SU-DHL-6 (cell line): Measurements from ENCODE around the gene PRXL2B.

ENCODE experiments used
- H2AFZ ChIP-seq: fragments of 200-600 bp; sonication (generic); 2 replicates; pipeline ENCODE4 v1.6.1; 2014; ENCODE audit warnings: low read depth, mild to moderate bottlenecking, moderate library complexity, mixed read lengths, antibody characterized with exemption, low read length; ENCODE audit not compliant: severe bottlenecking
- H3F3A ChIP-seq: fragments of 200-600 bp; shearing (Covaris generic); 2 replicates; pipeline ENCODE4 v1.6.0; 2016; ENCODE audit warnings: antibody characterized with exemption, mild to moderate bottlenecking; ENCODE audit not compliant: insufficient read depth
- H3K27ac ChIP-seq: fragments of 200-600 bp; sonication (generic); 2 replicates; pipeline ENCODE4 v1.5.1; 2016; ENCODE audit warnings: low read depth, mild to moderate bottlenecking, low read length, moderate library complexity, mixed read lengths
- H3K27me3 ChIP-seq: fragments of 200-600 bp; sonication (generic), shearing (Covaris generic); 2 replicates; pipeline ENCODE4 v1.6.0; 2014; ENCODE audit warnings: mild to moderate bottlenecking, low read length
- H3K36me3 ChIP-seq: fragments of 200-600 bp; sonication (generic); 2 replicates; pipeline ENCODE4 v1.6.1; 2014; ENCODE audit warnings: mild to moderate bottlenecking, low read length, mixed read lengths
- H3K4me2 ChIP-seq: fragments of 300-600, 200-600 bp; shearing (Covaris generic), sonication (generic); 2 replicates; pipeline ENCODE4 v1.6.0; 2014; ENCODE audit warnings: low read length, low read depth, mild to moderate bottlenecking; ENCODE audit not compliant: poor library complexity, severe bottlenecking
- H3K4me3 ChIP-seq: fragments of 200-600 bp; sonication (generic); 2 replicates; pipeline ENCODE4 v1.5.1; 2014; ENCODE audit warnings: antibody characterized with exemption, low read length, mild to moderate bottlenecking, mixed read lengths; ENCODE audit not compliant: insufficient read depth, poor library complexity, severe bottlenecking
- H3K79me2 ChIP-seq: fragments of 200-600 bp; sonication (generic); 2 replicates; pipeline ENCODE4 v1.6.1; 2014; ENCODE audit warnings: mild to moderate bottlenecking, low read length, moderate library complexity; ENCODE audit not compliant: insufficient read depth
- H3K9ac ChIP-seq: fragments of 200-600 bp; sonication (generic); 2 replicates; pipeline ENCODE4 v1.7.0; 2014; ENCODE audit warnings: mild to moderate bottlenecking, low read length
- H3K9me2 ChIP-seq: fragments of 200-600 bp; sonication (generic); replicated peaks from 2 replicates; pipeline ENCODE4 v1.6.1; 2014; ENCODE audit warnings: low read length; ENCODE audit not compliant: insufficient read depth
- H3K9me3 ChIP-seq: fragments of 200-600 bp; sonication (generic); 2 replicates; pipeline ENCODE4 v1.6.1; 2014; ENCODE audit warnings: low read length, mixed read lengths; ENCODE audit not compliant: insufficient read depth
- H4K20me1 ChIP-seq: fragments of 200-600 bp; sonication (generic); 2 replicates; pipeline ENCODE4 v1.6.1; 2014; ENCODE audit warnings: low read depth, mild to moderate bottlenecking, antibody characterized with exemption, low read length, moderate library complexity, mixed read lengths
- EZH2phosphoT487 ChIP-seq: fragments of 200-600 bp; sonication (generic), shearing (Covaris generic); conservative IDR thresholded peaks from 2 replicates; pipeline ENCODE4 v1.6.1; 2018; ENCODE audit warnings: mild to moderate bottlenecking, antibody characterized with exemption, low read length, moderate library complexity, mixed read lengths
- TF ChIP-seq, protein P1 (sequence below): fragments of 200-600 bp; sonication (generic); IDR thresholded peaks from one replicate; pipeline ENCODE4 v1.5.1; 2017; ENCODE audit warnings: antibody characterized with exemption, mild to moderate bottlenecking, low read length, moderate library complexity; ENCODE audit not compliant: insufficient read depth, poor library complexity, severe bottlenecking

PRXL2B gene

GRCh38 chr1:2637442-2638145 is 51.0 kb downstream of the PRXL2B start:
- H3K79me2 ChIP-seq: no peaks in the 10 kb centered on the region
- no peaks in the 10 kb centered on the region for H3K9me2 ChIP-seq
- H3K4me2 ChIP-seq: no peak overlapping the region
- H3K4me3 ChIP-seq: no peak overlapping the region
- no peak overlapping the region for H2AFZ ChIP-seq
- TF ChIP-seq, protein P1, sequence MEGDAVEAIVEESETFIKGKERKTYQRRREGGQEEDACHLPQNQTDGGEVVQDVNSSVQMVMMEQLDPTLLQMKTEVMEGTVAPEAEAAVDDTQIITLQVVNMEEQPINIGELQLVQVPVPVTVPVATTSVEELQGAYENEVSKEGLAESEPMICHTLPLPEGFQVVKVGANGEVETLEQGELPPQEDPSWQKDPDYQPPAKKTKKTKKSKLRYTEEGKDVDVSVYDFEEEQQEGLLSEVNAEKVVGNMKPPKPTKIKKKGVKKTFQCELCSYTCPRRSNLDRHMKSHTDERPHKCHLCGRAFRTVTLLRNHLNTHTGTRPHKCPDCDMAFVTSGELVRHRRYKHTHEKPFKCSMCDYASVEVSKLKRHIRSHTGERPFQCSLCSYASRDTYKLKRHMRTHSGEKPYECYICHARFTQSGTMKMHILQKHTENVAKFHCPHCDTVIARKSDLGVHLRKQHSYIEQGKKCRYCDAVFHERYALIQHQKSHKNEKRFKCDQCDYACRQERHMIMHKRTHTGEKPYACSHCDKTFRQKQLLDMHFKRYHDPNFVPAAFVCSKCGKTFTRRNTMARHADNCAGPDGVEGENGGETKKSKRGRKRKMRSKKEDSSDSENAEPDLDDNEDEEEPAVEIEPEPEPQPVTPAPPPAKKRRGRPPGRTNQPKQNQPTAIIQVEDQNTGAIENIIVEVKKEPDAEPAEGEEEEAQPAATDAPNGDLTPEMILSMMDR: no peak
- no peak for TF ChIP-seq EZH2phosphoT487
- no peaks in the 10 kb centered on the region for H3K27me3 ChIP-seq
- peaks cover 4% of the 10 kb centered on the region; the same call in 1 of the 2 replicates for H3K9me3 ChIP-seq
- H3F3A ChIP-seq: no peaks in the 10 kb centered on the region
- no peak overlapping the region for H3K9ac ChIP-seq
- no peaks in the 10 kb centered on the region for H4K20me1 ChIP-seq
- H3K27ac ChIP-seq: no peak overlapping the region
- H3K36me3 ChIP-seq: no peaks in the 10 kb centered on the region

- no peaks in the 10 kb centered on the region for H4K20me1 ChIP-seq
- no peaks in the 10 kb centered on the region for H3K9me2 ChIP-seq
- H3K27ac ChIP-seq: no peak overlapping the region
- H2AFZ ChIP-seq: no peak overlapping the region
- H3K79me2 ChIP-seq: no peaks in the 10 kb centered on the region
- H3K27me3 ChIP-seq: no peaks in the 10 kb centered on the region
- H3K4me3 ChIP-seq: no peak overlapping the region
- H3K4me2 ChIP-seq: no peak overlapping the region
- no peaks in the 10 kb centered on the region for H3K36me3 ChIP-seq
- H3K9me3 ChIP-seq: peaks cover 4% of the 10 kb centered on the region; the same call in 1 of the 2 replicates
- H3F3A ChIP-seq: no peaks in the 10 kb centered on the region
- H3K9ac ChIP-seq: no peak overlapping the region
- TF ChIP-seq, protein P1: no peak
- TF ChIP-seq EZH2phosphoT487: no peak
These were observed 52.0 kb downstream of the PRXL2B start for GRCh38 chr1:2638466-2639115.

- H4K20me1 ChIP-seq: no peaks in the 10 kb centered on the region
- no peak overlapping the region for H3K4me3 ChIP-seq
- H3K79me2 ChIP-seq: no peaks in the 10 kb centered on the region
- no peak overlapping the region for H3K9ac ChIP-seq
- peaks cover 4% of the 10 kb centered on the region; the same call in 1 of the 2 replicates for H3K9me3 ChIP-seq
- no peaks in the 10 kb centered on the region for H3K9me2 ChIP-seq
- no peaks in the 10 kb centered on the region for H3K36me3 ChIP-seq
- no peaks in the 10 kb centered on the region for H3F3A ChIP-seq
- H2AFZ ChIP-seq: no peak overlapping the region
- H3K27me3 ChIP-seq: no peaks in the 10 kb centered on the region
- H3K27ac ChIP-seq: no peak overlapping the region
- TF ChIP-seq EZH2phosphoT487: no peak
- TF ChIP-seq, protein P1: no peak
- no peak overlapping the region for H3K4me2 ChIP-seq
These were observed 52.6 kb downstream of the PRXL2B start for GRCh38 chr1:2639203-2639602.
